Measurements from ENCODE around the gene APP. TPM values are rescaled to one million over a fixed set of nuclear protein-coding genes. Genes with fewer than 3 reads are reported as not detected.

The APP gene
- total RNA-seq, 1 donor: 373 TPM

- Histone ChIP-seq H3K79me2 (ENCODE audit: insufficient read depth, low read length) (peaks cover 83% of the 10 kb centered on the region), H3K4me1 (ENCODE audit: insufficient read depth, low read length) (peaks cover 21% of the 10 kb centered on the region), H2AFZ (ENCODE audit: low read length) (no peak overlapping the region), H3K27me3 (ENCODE audit: insufficient read depth, low read length) (no peaks in the 10 kb centered on the region), H3K4me2 (ENCODE audit: insufficient read depth, low read length) (no peak overlapping the region), H3K36me3 (ENCODE audit: insufficient read depth, low read length) (peaks cover 5% of the 10 kb centered on the region), H3K9me3 (ENCODE audit: low read depth, low read length) (no peaks in the 10 kb centered on the region), H3K4me3 (ENCODE audit: insufficient read depth, low read length) (no peak overlapping the region), H3K27ac (ENCODE audit: low read depth, low read length) (no peak overlapping the region), H4K20me1 (ENCODE audit: insufficient read depth, low read length) (peaks cover 4% of the 10 kb centered on the region)
- TF ChIP-seq, protein P1, sequence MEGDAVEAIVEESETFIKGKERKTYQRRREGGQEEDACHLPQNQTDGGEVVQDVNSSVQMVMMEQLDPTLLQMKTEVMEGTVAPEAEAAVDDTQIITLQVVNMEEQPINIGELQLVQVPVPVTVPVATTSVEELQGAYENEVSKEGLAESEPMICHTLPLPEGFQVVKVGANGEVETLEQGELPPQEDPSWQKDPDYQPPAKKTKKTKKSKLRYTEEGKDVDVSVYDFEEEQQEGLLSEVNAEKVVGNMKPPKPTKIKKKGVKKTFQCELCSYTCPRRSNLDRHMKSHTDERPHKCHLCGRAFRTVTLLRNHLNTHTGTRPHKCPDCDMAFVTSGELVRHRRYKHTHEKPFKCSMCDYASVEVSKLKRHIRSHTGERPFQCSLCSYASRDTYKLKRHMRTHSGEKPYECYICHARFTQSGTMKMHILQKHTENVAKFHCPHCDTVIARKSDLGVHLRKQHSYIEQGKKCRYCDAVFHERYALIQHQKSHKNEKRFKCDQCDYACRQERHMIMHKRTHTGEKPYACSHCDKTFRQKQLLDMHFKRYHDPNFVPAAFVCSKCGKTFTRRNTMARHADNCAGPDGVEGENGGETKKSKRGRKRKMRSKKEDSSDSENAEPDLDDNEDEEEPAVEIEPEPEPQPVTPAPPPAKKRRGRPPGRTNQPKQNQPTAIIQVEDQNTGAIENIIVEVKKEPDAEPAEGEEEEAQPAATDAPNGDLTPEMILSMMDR (IDR thresholded peaks at IDR 0.05; ENCODE audit: extremely low read depth, low read depth, low read length): no peak
- DNase-seq (ENCODE audit: insufficient read length, low spot score, missing footprints): no peak
These were observed 23.9 kb downstream of the APP start for GRCh38 chr21:26146681-26147080.

- no peaks in the 10 kb centered on the region for H3K9me3 ChIP-seq (ENCODE audit: low read depth, low read length)
- peaks cover 26% of the 10 kb centered on the region for H3K4me1 ChIP-seq (ENCODE audit: insufficient read depth, low read length)
- TF ChIP-seq, protein P1 (IDR thresholded peaks at IDR 0.05; ENCODE audit: extremely low read depth, low read depth, low read length): no peak
- H3K4me3 ChIP-seq (ENCODE audit: insufficient read depth, low read length): no peak overlapping the region
- H2AFZ ChIP-seq (ENCODE audit: low read length): no peak overlapping the region
- peaks cover 3% of the 10 kb centered on the region for H4K20me1 ChIP-seq (ENCODE audit: insufficient read depth, low read length)
- no peaks in the 10 kb centered on the region for H3K27me3 ChIP-seq (ENCODE audit: insufficient read depth, low read length)
- peaks cover 5% of the 10 kb centered on the region for H3K36me3 ChIP-seq (ENCODE audit: insufficient read depth, low read length)
- H3K4me2 ChIP-seq (ENCODE audit: insufficient read depth, low read length): no peak overlapping the region
- peaks cover 79% of the 10 kb centered on the region for H3K79me2 ChIP-seq (ENCODE audit: insufficient read depth, low read length)
- no peak for DNase-seq (ENCODE audit: insufficient read length, low spot score, missing footprints)
- no peak overlapping the region for H3K27ac ChIP-seq (ENCODE audit: low read depth, low read length)
These were observed 26.5 kb downstream of the APP start for GRCh38 chr21:26144031-26144430.

DNA sequence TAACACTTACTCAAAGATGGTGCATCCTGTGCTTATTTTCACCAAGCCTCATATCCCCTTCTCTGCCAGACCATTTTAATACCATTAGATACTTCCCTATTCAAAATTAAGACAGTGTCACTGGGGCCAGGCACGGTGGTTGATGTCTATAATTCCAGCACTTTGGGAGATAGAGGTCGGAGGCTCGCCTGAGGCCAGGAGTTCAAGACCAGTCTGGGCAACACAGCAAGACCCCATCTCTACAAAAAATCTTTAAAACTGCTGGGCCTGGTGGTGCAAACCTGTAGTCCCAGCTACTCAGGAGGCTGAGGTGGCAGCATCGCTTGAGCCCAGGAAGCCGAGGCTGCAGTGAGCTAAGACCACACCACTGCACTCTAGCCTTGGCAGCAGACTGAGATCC, 28.2 kb downstream of the APP start:
- Histone ChIP-seq H3K4me1 (ENCODE audit: insufficient read depth, low read length) (peaks cover 20% of the 10 kb centered on the region), H3K79me2 (ENCODE audit: insufficient read depth, low read length) (peaks cover 83% of the 10 kb centered on the region), H3K4me3 (ENCODE audit: insufficient read depth, low read length) (no peak overlapping the region), H3K27ac (ENCODE audit: low read depth, low read length) (no peak overlapping the region), H3K9me3 (ENCODE audit: low read depth, low read length) (no peaks in the 10 kb centered on the region), H3K4me2 (ENCODE audit: insufficient read depth, low read length) (no peak overlapping the region), H3K27me3 (ENCODE audit: insufficient read depth, low read length) (no peaks in the 10 kb centered on the region), H2AFZ (ENCODE audit: low read length) (no peak overlapping the region), H3K36me3 (ENCODE audit: insufficient read depth, low read length) (peaks cover 9% of the 10 kb centered on the region), H4K20me1 (ENCODE audit: insufficient read depth, low read length) (no peaks in the 10 kb centered on the region)
- no peak for DNase-seq (ENCODE audit: insufficient read length, low spot score, missing footprints)
- TF ChIP-seq, protein P1 (IDR thresholded peaks at IDR 0.05; ENCODE audit: extremely low read depth, low read depth, low read length): no peak

DNA sequence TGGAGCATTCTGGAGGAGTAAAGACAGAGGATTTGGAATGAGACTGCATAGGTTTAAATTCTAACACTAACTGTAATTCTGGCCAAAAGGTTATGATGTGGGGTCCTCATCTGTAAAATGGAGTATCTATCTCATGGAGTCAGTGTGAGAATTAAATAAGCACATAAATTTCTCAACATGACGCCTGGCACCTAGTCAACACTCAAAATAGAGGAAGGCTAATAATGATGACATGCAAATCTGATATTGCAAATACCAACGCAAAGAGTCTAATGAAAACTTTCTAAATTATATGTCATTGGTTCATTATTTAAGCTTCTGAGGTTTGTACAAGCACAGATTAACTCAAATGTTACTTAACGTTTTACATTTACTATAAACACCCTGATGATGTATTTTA, 29.6 kb downstream of the APP start:
- Histone ChIP-seq H3K9me3 (ENCODE audit: low read depth, low read length) (no peaks in the 10 kb centered on the region), H2AFZ (ENCODE audit: low read length) (no peak overlapping the region), H3K79me2 (ENCODE audit: insufficient read depth, low read length) (peaks cover 84% of the 10 kb centered on the region), H3K4me2 (ENCODE audit: insufficient read depth, low read length) (no peak overlapping the region), H3K27me3 (ENCODE audit: insufficient read depth, low read length) (no peaks in the 10 kb centered on the region), H3K4me1 (ENCODE audit: insufficient read depth, low read length) (peaks cover 29% of the 10 kb centered on the region), H3K36me3 (ENCODE audit: insufficient read depth, low read length) (peaks cover 9% of the 10 kb centered on the region), H3K4me3 (ENCODE audit: insufficient read depth, low read length) (no peak overlapping the region), H3K27ac (ENCODE audit: low read depth, low read length) (peak overlapping the region; percentile 71), H4K20me1 (ENCODE audit: insufficient read depth, low read length) (peaks cover 5% of the 10 kb centered on the region)
- TF ChIP-seq, protein P1 (IDR thresholded peaks at IDR 0.05; ENCODE audit: extremely low read depth, low read depth, low read length): no peak
- no peak for DNase-seq (ENCODE audit: insufficient read length, low spot score, missing footprints)

Measured in osteoblast (primary cell).